K562 (cell line): ENCODE data around the gene ASIC3. TPM values are rescaled to one million over a fixed set of nuclear protein-coding genes. Genes with fewer than 3 reads are reported as not detected.

Source experiments
- CCAR2 ChIP-seq: fragments of 200-400 bp; formaldehyde crosslinking; IDR thresholded peaks from 2 replicates; pipeline ENCODE4 v1.6.1; 2017; ENCODE audit warnings: mild to moderate bottlenecking, low read depth, low read length
- CHD7 ChIP-seq: fragments of 200-600 bp; sonication (generic); IDR thresholded peaks from one replicate; pipeline ENCODE4 v1.6.1; 2012; ENCODE audit warnings: mild to moderate bottlenecking, low read depth, low read length, inconsistent platforms
- CTCFL ChIP-seq: IDR thresholded peaks from 2 replicates; pipeline ENCODE4 v1.6.1; 2011; ENCODE audit warnings: borderline replicate concordance, low read depth, mild to moderate bottlenecking, moderate library complexity, low read length; ENCODE audit not compliant: insufficient read depth, poor library complexity, severe bottlenecking
- DIDO1 ChIP-seq: fragments of 450-650 bp; IDR thresholded peaks from 2 replicates; pipeline ENCODE4 v1.6.1; 2016; ENCODE audit warnings: low read depth, missing biosample characterization, missing genetic modification characterization
- HSF4 ChIP-seq: fragments of 250-450 bp; sonication (Bioruptor Pico); IDR thresholded peaks from 2 replicates; pipeline ENCODE4 v2.1.2; 2022; ENCODE audit warnings: mild to moderate bottlenecking, moderate library complexity, borderline replicate concordance
- KLF16 ChIP-seq: IDR thresholded peaks from 2 replicates; pipeline ENCODE4 v1.6.1; 2016; ENCODE audit warnings: antibody characterized with exemption
- NFATC3 ChIP-seq: fragments of 450-650 bp; IDR thresholded peaks from 2 replicates; pipeline ENCODE4 v1.6.1; 2017; ENCODE audit warnings: mild to moderate bottlenecking
- PATZ1 ChIP-seq: fragments of 250-450 bp; sonication (Bioruptor Pico); IDR thresholded peaks from 2 replicates; pipeline ENCODE4 v1.5.0; 2020; ENCODE audit warnings: mild to moderate bottlenecking, borderline replicate concordance
- PML ChIP-seq: IDR thresholded peaks from 2 replicates; pipeline ENCODE4 v1.6.1; 2012; ENCODE audit warnings: low read length, inconsistent platforms
- TAL1 ChIP-seq: fragments of 450-650 bp; IDR thresholded peaks from 2 replicates; pipeline ENCODE4 v1.6.1; 2016; ENCODE audit warnings: mild to moderate bottlenecking
- XRCC5 ChIP-seq: fragments of 200-400 bp; formaldehyde crosslinking; IDR thresholded peaks from 2 replicates; pipeline ENCODE4 v1.6.1; 2017; ENCODE audit warnings: low read depth, mild to moderate bottlenecking, low read length
- polyA plus RNA-seq, 8 experiments: library from polyadenylated mRNA; depleted of rRNA in 4 of 8; stranded (reverse) in 5 of 8; unstranded in 3 of 8; fragments of >200 nt; fragmentation: Nextera tagmentation in 2 of 8; fragmentation: Illumina TruSeq in 1 of 8; extraction: Ambion mirVana in 2 of 8; extraction: Trizol in 1 of 8; gene quantifications; 2 replicates each; pipeline versions ENCODE4 v1.2.1 to v1.2.3, GENCODE V29; 2011 to 2014; ENCODE audit warnings: inconsistent platforms in 1 of 8, missing spikeins in 1 of 8
- total RNA-seq, 7 experiments: library from RNA; depleted of rRNA in 6 of 7; stranded (reverse); fragments of >200 nt in 6 of 7; fragmentation: Illumina TruSeq in 2 of 7; extraction: Trizol in 2 of 7; gene quantifications; 2 replicates each; pipeline versions ENCODE4 v1.2.1 to v1.2.3, GENCODE V29; 2011 to 2021; ENCODE audit warnings: low replicate concordance in 1 of 7

Gene ASIC3
- total and polyA plus RNA-seq, 9 of the 15 experiments (the other 6 are each of a cell fraction or from before 2014, with no cell fraction given): 0.11 to 5.0 (median 0.87) TPM

GRCh38 chr7:151038951-151039849 is 9.1 kb upstream of the ASIC3 start (continued):
- TF ChIP-seq CHD7 (no peak), CTCFL (no peak), KLF16 (peak; percentile 83), TAL1 (peak; percentile 89), NFATC3 (peak; percentile 97), PATZ1 (CRISPR knock-in tag) (no peak), HSF4 (CRISPR knock-in tag) (no peak), XRCC5 (peak; percentile 45; the same call in 1 of the 2 replicates), DIDO1 (tag) (no peak), PML (peak; percentile 86), CCAR2 (no peak)
